ENCODE data around the gene LRRC70. TPM values are rescaled to one million over a fixed set of nuclear protein-coding genes. Genes with fewer than 3 reads are reported as not detected.

LRRC70 gene
- total and polyA plus RNA-seq, 4 donors = 3.1 to 14.8 (median 5.7) TPM

- peaks cover 0 to 14% (median 3%) of the 10 kb centered on the region in 4 donors for H3K36me3 ChIP-seq (ENCODE audit: control insufficient read depth in 4 of 4, insufficient read depth in 4 of 4, low read length in 4 of 4)
- no peak for ATAC-seq (ENCODE audit: insufficient read depth, low FRiP score)
- H3K9ac ChIP-seq (ENCODE audit: insufficient read depth in 1 of 2, low read length in 2 of 2) = no peak overlapping the region
- no peaks in the 10 kb centered on the region for H3K27me3 ChIP-seq (ENCODE audit: control insufficient read depth in 3 of 3, insufficient read depth in 3 of 3, low read length in 2 of 3)
- H3K9me3 ChIP-seq (ENCODE audit: control insufficient read depth in 4 of 4, insufficient read depth in 3 of 4, low read length in 3 of 4) = no peaks in the 10 kb centered on the region
- no peaks in the 10 kb centered on the region for H3K4me1 ChIP-seq (ENCODE audit: control insufficient read depth in 5 of 5, insufficient read depth in 5 of 5, low read length in 5 of 5)
- TF ChIP-seq CTCF (IDR thresholded peaks at IDR 0.05; ENCODE audit: control extremely low read depth, extremely low read depth) = no peak
- H3K4me3 ChIP-seq = no peak overlapping the region
- DNase-seq = no peak
- 74 to 85% methylated on average over 3 of the region's 3 CpGs for WGBS, 2 donors
- no peak overlapping the region for H3K27ac ChIP-seq (ENCODE audit: low read depth in 1 of 2, low read length in 1 of 2)
These were observed 48.5 kb downstream of the LRRC70 start for GRCh38 chr5:62627121-62627520.

GRCh38 chr5:62627901-62628300, 49.3 kb downstream of the LRRC70 start:
- Histone ChIP-seq H3K36me3 (ENCODE audit: control insufficient read depth in 4 of 4, insufficient read depth in 4 of 4, low read length in 4 of 4) (peaks cover 0 to 14% (median 3%) of the 10 kb centered on the region in 4 donors), H3K4me1 (ENCODE audit: control insufficient read depth in 5 of 5, insufficient read depth in 5 of 5, low read length in 5 of 5) (no peaks in the 10 kb centered on the region), H3K27ac (ENCODE audit: low read depth in 1 of 2, low read length in 1 of 2) (no peak overlapping the region), H3K27me3 (ENCODE audit: control insufficient read depth in 3 of 3, insufficient read depth in 3 of 3, low read length in 2 of 3) (no peaks in the 10 kb centered on the region), H3K9me3 (ENCODE audit: control insufficient read depth in 4 of 4, insufficient read depth in 3 of 4, low read length in 3 of 4) (no peaks in the 10 kb centered on the region), H3K9ac (ENCODE audit: insufficient read depth in 1 of 2, low read length in 2 of 2) (no peak overlapping the region), H3K4me3 (no peak overlapping the region)
- no peak for DNase-seq
- 93 to 95% methylated on average over 5 of the region's 5 CpGs for WGBS, 2 donors
- no peak for ATAC-seq (ENCODE audit: insufficient read depth, low FRiP score)
- no peak for TF ChIP-seq CTCF (IDR thresholded peaks at IDR 0.05; ENCODE audit: control extremely low read depth, extremely low read depth)

Other genes with a start within 250 kb of the LRRC70 start
- gene DIMT1, start 174.9 kb upstream of the LRRC70 start, total RNA-seq = 10 to 100 TPM; 17.2 to 20.9 TPM
- gene DIMT1, start 174.9 kb upstream of the LRRC70 start, polyA plus RNA-seq = 10 to 100 TPM; 13.9 to 27.6 TPM
- 10 to 100 TPM; 28.4 to 46.6 TPM for gene IPO11, start 166.1 kb upstream of the LRRC70 start, total RNA-seq
- gene IPO11, start 166.1 kb upstream of the LRRC70 start, polyA plus RNA-seq = 10 to 100 TPM in 1 of 2 donors, 1 to 10 TPM in 1; 7.2 to 22.6 TPM